ENCODE data around the gene ACLY.
A peak's percentile ranks its signal among the peaks of the same experiment; 100 is the strongest.

The ACLY gene

DNA sequence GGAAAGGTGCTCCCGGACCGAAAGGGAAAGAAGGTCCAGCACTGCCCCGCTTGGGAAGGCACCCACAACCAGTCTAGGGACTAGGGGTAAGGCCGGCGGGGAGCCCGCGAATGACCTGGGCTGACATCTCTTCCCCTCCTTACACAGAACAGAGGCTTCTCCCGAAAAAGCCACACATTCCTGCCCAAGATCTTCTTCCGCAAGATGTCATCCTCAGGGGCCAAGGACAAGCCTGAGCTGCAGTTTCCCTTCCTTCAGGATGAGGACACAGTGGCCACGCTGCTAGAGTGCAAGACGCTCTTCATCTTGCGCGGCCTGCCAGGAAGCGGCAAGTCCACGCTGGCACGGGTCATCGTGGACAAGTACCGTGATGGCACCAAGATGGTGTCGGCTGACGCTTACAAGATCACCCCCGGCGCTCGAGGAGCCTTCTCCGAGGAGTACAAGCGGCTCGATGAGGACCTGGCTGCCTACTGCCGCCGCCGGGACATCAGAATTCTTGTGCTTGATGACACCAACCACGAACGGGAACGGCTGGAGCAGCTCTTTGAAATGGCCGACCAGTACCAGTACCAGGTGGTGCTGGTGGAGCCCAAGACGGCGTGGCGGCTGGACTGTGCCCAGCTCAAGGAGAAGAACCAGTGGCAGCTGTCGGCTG, 49.3 kb upstream of the ACLY start (continued):
- TF ChIP-seq, protein P1, sequence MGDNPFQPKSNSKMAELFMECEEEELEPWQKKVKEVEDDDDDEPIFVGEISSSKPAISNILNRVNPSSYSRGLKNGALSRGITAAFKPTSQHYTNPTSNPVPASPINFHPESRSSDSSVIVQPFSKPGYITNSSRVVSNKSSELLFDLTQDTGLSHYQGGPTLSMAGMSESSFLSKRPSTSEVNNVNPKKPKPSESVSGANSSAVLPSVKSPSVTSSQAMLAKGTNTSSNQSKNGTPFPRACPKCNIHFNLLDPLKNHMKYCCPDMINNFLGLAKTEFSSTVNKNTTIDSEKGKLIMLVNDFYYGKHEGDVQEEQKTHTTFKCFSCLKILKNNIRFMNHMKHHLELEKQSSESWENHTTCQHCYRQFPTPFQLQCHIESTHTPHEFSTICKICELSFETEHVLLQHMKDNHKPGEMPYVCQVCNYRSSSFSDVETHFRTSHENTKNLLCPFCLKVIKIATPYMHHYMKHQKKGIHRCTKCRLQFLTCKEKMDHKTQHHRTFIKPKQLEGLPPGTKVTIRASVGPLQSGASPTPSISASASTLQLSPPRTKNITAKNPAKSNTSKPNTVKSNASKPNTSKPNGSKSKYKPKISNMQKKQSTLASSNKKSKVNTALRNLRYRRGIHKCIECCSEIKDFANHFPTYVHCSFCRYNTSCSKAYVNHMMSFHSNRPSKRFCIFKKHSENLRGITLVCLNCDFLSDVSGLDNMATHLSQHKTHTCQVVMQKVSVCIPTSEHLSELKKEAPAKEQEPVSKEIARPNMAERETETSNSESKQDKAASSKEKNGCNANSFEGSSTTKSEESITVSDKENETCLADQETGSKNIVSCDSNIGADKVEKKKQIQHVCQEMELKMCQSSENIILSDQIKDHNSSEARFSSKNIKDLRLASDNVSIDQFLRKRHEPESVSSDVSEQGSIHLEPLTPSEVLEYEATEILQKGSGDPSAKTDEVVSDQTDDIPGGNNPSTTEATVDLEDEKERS (tag by site-specific recombination; IDR thresholded peaks at IDR 0.05), result no peak
- TF ChIP-seq, protein P2, sequence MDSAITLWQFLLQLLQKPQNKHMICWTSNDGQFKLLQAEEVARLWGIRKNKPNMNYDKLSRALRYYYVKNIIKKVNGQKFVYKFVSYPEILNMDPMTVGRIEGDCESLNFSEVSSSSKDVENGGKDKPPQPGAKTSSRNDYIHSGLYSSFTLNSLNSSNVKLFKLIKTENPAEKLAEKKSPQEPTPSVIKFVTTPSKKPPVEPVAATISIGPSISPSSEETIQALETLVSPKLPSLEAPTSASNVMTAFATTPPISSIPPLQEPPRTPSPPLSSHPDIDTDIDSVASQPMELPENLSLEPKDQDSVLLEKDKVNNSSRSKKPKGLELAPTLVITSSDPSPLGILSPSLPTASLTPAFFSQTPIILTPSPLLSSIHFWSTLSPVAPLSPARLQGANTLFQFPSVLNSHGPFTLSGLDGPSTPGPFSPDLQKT (IDR thresholded peaks at IDR 0.05; ENCODE audit: borderline replicate concordance, low read depth, low read length), result no peak
- no peak for TF ChIP-seq ZNF843 (tag by site-specific recombination; IDR thresholded peaks at IDR 0.05)

DNA sequence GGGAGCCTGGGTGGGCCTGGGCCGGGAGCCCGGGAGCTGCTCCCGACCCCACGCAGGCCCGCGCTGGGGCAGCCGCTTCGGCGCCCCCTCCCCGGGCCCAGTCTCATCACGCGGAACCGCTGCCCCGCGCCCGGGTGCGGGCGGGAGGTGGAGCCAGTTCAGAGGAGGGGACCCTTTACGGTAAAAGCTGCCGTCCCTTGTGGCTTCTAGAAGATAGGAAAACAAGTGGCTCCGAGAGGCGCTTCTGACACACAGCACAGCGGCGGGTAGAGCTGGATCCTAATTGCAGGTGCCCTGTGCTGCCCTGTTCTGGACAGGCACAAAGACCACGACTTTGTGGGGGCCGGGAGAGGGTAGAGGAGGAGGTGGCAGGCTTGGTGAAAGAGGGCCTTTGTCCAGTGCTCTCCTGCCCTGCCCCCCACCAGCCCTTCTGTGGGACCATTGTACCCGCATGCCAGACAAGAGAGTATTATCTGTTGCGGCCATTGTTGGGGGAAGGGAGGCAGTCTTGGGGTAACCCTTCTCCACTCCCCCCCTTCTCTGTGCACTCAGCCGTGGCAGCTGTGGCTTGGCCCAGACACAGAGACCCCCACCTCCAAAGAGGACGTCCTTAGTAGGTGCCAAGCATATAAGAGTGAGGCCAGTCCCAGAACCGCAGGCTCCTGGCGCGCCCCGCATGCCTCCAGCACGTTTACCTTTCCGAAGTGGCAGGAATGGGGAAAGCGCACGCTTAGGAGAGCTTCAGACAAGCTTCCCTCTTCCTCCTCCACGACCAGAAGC, 48.6 kb upstream of the ACLY start:
- CTCF ChIA-PET, result interaction anchor here (0.6 to 12.1 kb wide), 5 partner anchors 37 to 226 kb away, joined by 3 to 142 read pairs (median 3); partner anchors contain the start of genes DNAJC7 and NKIRAS2
- Histone ChIP-seq H3K9me3 (ENCODE audit: control insufficient read depth, insufficient read depth, low read depth, low read length) (no peaks in the 10 kb centered on the region), H3K4me3 (ENCODE audit: low read depth, low read length) (peak overlapping the region; percentile 76), H3K27ac (ENCODE audit: extremely low read depth, low read depth, low read length) (peak overlapping the region; percentile 89), H3K36me3 (ENCODE audit: control insufficient read depth in 2 of 2, insufficient read depth in 1 of 2, low read length in 2 of 2) (peaks cover 25 to 44% of the 10 kb centered on the region in 2 experiments), H3K4me1 (ENCODE audit: control insufficient read depth, insufficient read depth, low read length) (0 out of 2 replicates have a peak, but pooled peaks cover 4% of the 10 kb centered on the region)
- POLR2A ChIA-PET, result interaction anchor here (1.0 to 3.3 kb wide), 7 partner anchors 13 to 232 kb away, joined by 3 to 48 read pairs (median 8); partner anchors contain the start of genes ACLY, DNAJC7, NKIRAS2 and ODAD4
- TF ChIP-seq ZNF132 (tag by site-specific recombination; IDR thresholded peaks at IDR 0.05; ENCODE audit: borderline replicate concordance) (no peak), MZF1 (tag by site-specific recombination; IDR thresholded peaks at IDR 0.05; ENCODE audit: borderline replicate concordance) (no peak), ZNF2 (tag by site-specific recombination; IDR thresholded peaks at IDR 0.05) (no peak), ZBTB20 (tag by site-specific recombination; IDR thresholded peaks at IDR 0.05) (peak; percentile 79), ZNF121 (tag by site-specific recombination; IDR thresholded peaks at IDR 0.05) (peak; percentile 97), MYNN (tag by site-specific recombination; IDR thresholded peaks at IDR 0.05; ENCODE audit: borderline replicate concordance) (no peak), ZNF768 (tag by site-specific recombination; IDR thresholded peaks at IDR 0.05) (peak; percentile 95; the same call in 1 of the 2 replicates)
- TF ChIP-seq, protein P3, sequence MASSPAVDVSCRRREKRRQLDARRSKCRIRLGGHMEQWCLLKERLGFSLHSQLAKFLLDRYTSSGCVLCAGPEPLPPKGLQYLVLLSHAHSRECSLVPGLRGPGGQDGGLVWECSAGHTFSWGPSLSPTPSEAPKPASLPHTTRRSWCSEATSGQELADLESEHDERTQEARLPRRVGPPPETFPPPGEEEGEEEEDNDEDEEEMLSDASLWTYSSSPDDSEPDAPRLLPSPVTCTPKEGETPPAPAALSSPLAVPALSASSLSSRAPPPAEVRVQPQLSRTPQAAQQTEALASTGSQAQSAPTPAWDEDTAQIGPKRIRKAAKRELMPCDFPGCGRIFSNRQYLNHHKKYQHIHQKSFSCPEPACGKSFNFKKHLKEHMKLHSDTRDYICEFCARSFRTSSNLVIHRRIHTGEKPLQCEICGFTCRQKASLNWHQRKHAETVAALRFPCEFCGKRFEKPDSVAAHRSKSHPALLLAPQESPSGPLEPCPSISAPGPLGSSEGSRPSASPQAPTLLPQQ (tag by site-specific recombination; IDR thresholded peaks at IDR 0.05), result no peak

DNA sequence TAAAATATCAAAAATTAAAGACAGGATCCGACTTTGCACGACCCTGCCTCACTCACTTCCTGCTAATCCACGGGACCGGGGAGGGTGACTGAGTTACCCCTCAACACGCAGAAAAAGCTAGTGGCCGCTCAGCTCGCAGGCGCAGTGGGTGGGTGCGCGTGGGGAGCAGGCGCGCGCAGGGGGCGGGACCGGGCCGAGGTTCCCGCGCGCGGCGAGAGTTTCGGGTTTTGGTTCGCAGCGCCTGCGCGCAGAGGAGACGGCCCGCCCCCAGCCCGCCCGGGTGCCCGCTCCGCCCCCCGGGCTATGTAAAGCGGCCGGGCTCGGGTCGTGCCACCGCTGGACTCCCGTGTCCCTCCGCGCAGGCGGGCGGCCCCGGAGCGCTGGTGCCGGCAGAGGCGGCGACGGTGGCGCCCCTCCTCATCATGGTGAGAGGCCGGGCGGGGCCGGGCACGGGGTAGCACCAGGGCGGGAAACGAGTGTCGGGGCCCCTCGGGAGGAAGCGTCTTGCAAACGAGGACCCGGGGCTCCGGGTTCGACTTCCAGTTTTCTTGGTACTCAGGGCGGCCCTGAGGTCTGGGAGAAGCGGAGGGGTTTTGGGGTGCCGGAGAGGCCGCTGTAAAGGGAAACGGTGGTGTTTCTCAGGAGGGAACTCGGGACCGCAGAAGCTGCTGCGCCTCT, 47.9 kb upstream of the ACLY start, which contains the start of gene CNP:
Gene CNP (plus strand): TSS at position 333 of the 678 bp plus-strand sequence. CDS start 90 bp downstream, at position 423.
- ChIA-PET CTCF (interaction anchor here (0.6 to 12.1 kb wide), 7 partner anchors 8 to 152 kb away, joined by 3 to 142 read pairs (median 4); partner anchors contain the start of genes DNAJC7 and NKIRAS2), POLR2A (interaction anchor here (0.6 to 3.3 kb wide), 23 partner anchors 10 to 353 kb away, joined by 3 to 48 read pairs (median 4); partner anchors contain the start of genes ACLY, DNAJC7, EIF1 and KAT2A)
- H3K4me3 ChIP-seq (ENCODE audit: low read depth, low read length), result peak within 1 kb of the TSS; percentile 76
- peak within 1 kb of the TSS; percentile 89 for H3K27ac ChIP-seq (ENCODE audit: extremely low read depth, low read depth, low read length)
- peaks cover 19 to 36% of the 10 kb centered on the region in 2 experiments for H3K36me3 ChIP-seq (ENCODE audit: control insufficient read depth in 2 of 2, insufficient read depth in 1 of 2, low read length in 2 of 2)
- H3K4me1 ChIP-seq (ENCODE audit: control insufficient read depth, insufficient read depth, low read length), result 0 out of 2 replicates have a peak, but pooled peaks cover 4% of the 10 kb centered on the region
- H3K9me3 ChIP-seq (ENCODE audit: control insufficient read depth, insufficient read depth, low read depth, low read length), result no peaks in the 10 kb centered on the region
- peak; percentile 92 for TF ChIP-seq ZSCAN30 (tag by site-specific recombination; IDR thresholded peaks at IDR 0.05)
- no peak for TF ChIP-seq ZNF654 (tag by site-specific recombination; IDR thresholded peaks at IDR 0.05; ENCODE audit: low read depth)
- no peak for TF ChIP-seq HOXA7 (CRISPR knock-in tag; IDR thresholded peaks at IDR 0.05; ENCODE audit: borderline replicate concordance)
- TF ChIP-seq ZNF664 (tag by site-specific recombination; IDR thresholded peaks at IDR 0.05), result no peak
- TF ChIP-seq, protein P4, sequence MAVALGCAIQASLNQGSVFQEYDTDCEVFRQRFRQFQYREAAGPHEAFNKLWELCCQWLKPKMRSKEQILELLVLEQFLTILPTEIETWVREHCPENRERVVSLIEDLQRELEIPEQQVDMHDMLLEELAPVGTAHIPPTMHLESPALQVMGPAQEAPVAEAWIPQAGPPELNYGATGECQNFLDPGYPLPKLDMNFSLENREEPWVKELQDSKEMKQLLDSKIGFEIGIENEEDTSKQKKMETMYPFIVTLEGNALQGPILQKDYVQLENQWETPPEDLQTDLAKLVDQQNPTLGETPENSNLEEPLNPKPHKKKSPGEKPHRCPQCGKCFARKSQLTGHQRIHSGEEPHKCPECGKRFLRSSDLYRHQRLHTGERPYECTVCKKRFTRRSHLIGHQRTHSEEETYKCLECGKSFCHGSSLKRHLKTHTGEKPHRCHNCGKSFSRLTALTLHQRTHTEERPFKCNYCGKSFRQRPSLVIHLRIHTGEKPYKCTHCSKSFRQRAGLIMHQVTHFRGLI (tag by site-specific recombination; IDR thresholded peaks at IDR 0.05), result 0 out of 2 replicates have a peak, but pooled peaks have one; percentile 17
- no peak for TF ChIP-seq WT1 (tag by site-specific recombination; IDR thresholded peaks at IDR 0.05)
- no peak for TF ChIP-seq ZNF16 (tag by site-specific recombination; IDR thresholded peaks at IDR 0.05; ENCODE audit: low read depth)
- TF ChIP-seq ZNF514 (tag by site-specific recombination; IDR thresholded peaks at IDR 0.05), result no peak
- TF ChIP-seq ZNF302 (tag by site-specific recombination; IDR thresholded peaks at IDR 0.05; ENCODE audit: low read depth), result no peak

Data from HEK293 (cell line).